Liver (tissue), 9 donors: Measurements from ENCODE around the gene PPP1R12C. TPM values are rescaled to one million over a fixed set of nuclear protein-coding genes. Genes with fewer than 3 reads are reported as not detected.

Experiments used
- DNase-seq: peaks from one replicate; pipeline ENCODE4 v3.0.0-alpha.2; 2017; ENCODE audit warnings: low spot score
- H3K27ac ChIP-seq, 2 donors: one replicate each; pipeline ENCODE4 v1.7.0; 2013; ENCODE audit warnings: inconsistent platforms in 2 of 2, low read length in 2 of 2, control low read depth in 1 of 2, low read depth in 1 of 2, mild to moderate bottlenecking in 1 of 2
- H3K27me3 ChIP-seq, 4 donors: one replicate each; pipeline versions ENCODE4 v1.6.1 to v1.7.0; 2013; ENCODE audit warnings: low read length in 3 of 4, inconsistent platforms in 1 of 4, mild to moderate bottlenecking in 1 of 4, moderate library complexity in 1 of 4; ENCODE audit not compliant: control insufficient read depth in 4 of 4, insufficient read depth in 4 of 4
- H3K36me3 ChIP-seq, 4 donors: one replicate each; pipeline versions ENCODE4 v1.6.1 to v1.7.0; 2013; ENCODE audit warnings: low read length in 3 of 4, mild to moderate bottlenecking in 3 of 4, low read depth in 1 of 4, moderate library complexity in 1 of 4; ENCODE audit not compliant: control insufficient read depth in 4 of 4, insufficient read depth in 3 of 4
- H3K4me1 ChIP-seq, 4 donors: one replicate each; pipeline versions ENCODE4 v1.6.1 to v1.7.0; 2013; ENCODE audit warnings: low read length in 3 of 4, mild to moderate bottlenecking in 3 of 4, moderate library complexity in 1 of 4; ENCODE audit not compliant: control insufficient read depth in 4 of 4, insufficient read depth in 4 of 4
- H3K4me3 ChIP-seq, 3 donors: one replicate each; pipeline versions ENCODE4 v1.6.1 to v1.7.0; 2013; ENCODE audit warnings: low read length in 3 of 3, control low read depth in 1 of 3, low read depth in 1 of 3, mild to moderate bottlenecking in 1 of 3
- H3K9ac ChIP-seq, 2 donors: one replicate each; pipeline ENCODE4 v1.7.0; 2013; ENCODE audit warnings: low read length in 2 of 2, mild to moderate bottlenecking in 2 of 2, moderate library complexity in 2 of 2, control low read depth in 1 of 2, low read depth in 1 of 2
- H3K9me3 ChIP-seq, 4 donors: one replicate each; pipeline versions ENCODE4 v1.6.1 to v1.7.0; 2013; ENCODE audit warnings: low read length in 3 of 4; ENCODE audit not compliant: control insufficient read depth in 4 of 4
- ATF3 ChIP-seq: IDR thresholded peaks from 2 replicates; pipeline ENCODE4 v1.6.1; 2016; ENCODE audit warnings: antibody characterized with exemption
- EGR1 ChIP-seq, 2 donors: IDR thresholded peaks; 2 replicates each; pipeline ENCODE4 v1.6.1; 2016 to 2018; ENCODE audit warnings: antibody characterized with exemption in 2 of 2, low read depth in 2 of 2
- GABPA ChIP-seq, 2 donors: IDR thresholded peaks in 1 of 2; conservative IDR thresholded peaks in 1 of 2; 2 replicates each; pipeline ENCODE4 v1.6.1; 2016; ENCODE audit warnings: antibody characterized with exemption in 2 of 2, mild to moderate bottlenecking in 1 of 2, moderate library complexity in 1 of 2
- HNF4A ChIP-seq, 2 donors: conservative IDR thresholded peaks; 2 replicates each; pipeline ENCODE4 v1.6.1; 2016; ENCODE audit warnings: antibody characterized with exemption in 2 of 2, mild to moderate bottlenecking in 2 of 2
- HNF4G ChIP-seq: IDR thresholded peaks from 2 replicates; pipeline ENCODE4 v1.6.1; 2016; ENCODE audit warnings: antibody characterized with exemption
- JUND ChIP-seq, 2 donors: IDR thresholded peaks; 2 replicates each; pipeline ENCODE4 v1.6.1; 2016; ENCODE audit warnings: antibody characterized with exemption in 2 of 2
- MAX ChIP-seq: IDR thresholded peaks from 2 replicates; pipeline ENCODE4 v1.6.1; 2016; ENCODE audit warnings: antibody characterized with exemption
- NR2F2 ChIP-seq: IDR thresholded peaks from 2 replicates; pipeline ENCODE4 v1.6.1; 2016; ENCODE audit warnings: antibody characterized with exemption
- RAD21 ChIP-seq, 2 donors: IDR thresholded peaks; 2 replicates each; pipeline ENCODE4 v1.6.1; 2016; ENCODE audit warnings: antibody characterized with exemption in 2 of 2, mild to moderate bottlenecking in 2 of 2
- REST ChIP-seq: IDR thresholded peaks from 2 replicates; pipeline ENCODE4 v1.6.1; 2016; ENCODE audit warnings: antibody characterized with exemption, mild to moderate bottlenecking
- RXRA ChIP-seq, 2 donors: IDR thresholded peaks; 2 replicates each; pipeline ENCODE4 v1.6.1; 2017 to 2018; ENCODE audit warnings: antibody characterized with exemption in 2 of 2, mild to moderate bottlenecking in 1 of 2
- SP1 ChIP-seq: IDR thresholded peaks from 2 replicates; pipeline ENCODE4 v1.6.1; 2018; ENCODE audit warnings: antibody characterized with exemption, mild to moderate bottlenecking
- TAF1 ChIP-seq: conservative IDR thresholded peaks from 2 replicates; pipeline ENCODE4 v1.6.1; 2016; ENCODE audit warnings: antibody characterized with exemption, mild to moderate bottlenecking
- YY1 ChIP-seq: IDR thresholded peaks from 2 replicates; pipeline ENCODE4 v1.6.1; 2016; ENCODE audit warnings: antibody characterized with exemption, mild to moderate bottlenecking
- ZBTB33 ChIP-seq: IDR thresholded peaks from 2 replicates; pipeline ENCODE4 v1.6.1; 2016; ENCODE audit warnings: antibody characterized with exemption
- WGBS: extraction: QIAGEN DNeasy Blood & Tissue Kit; methylation state at CpG from one replicate; pipeline ENCODE4 v1.1.7; 2013; 5-methylcytosine and 5-hydroxymethylcytosine counted together
- polyA plus RNA-seq, 2 donors: library from polyadenylated mRNA; stranded (reverse) in 1 of 2; unstranded in 1 of 2; fragments of 200-250 nt in 1 of 2; fragments of >200 nt in 1 of 2; fragmentation: Nextera tagmentation in 1 of 2; extraction: Ambion mirVana in 1 of 2; gene quantifications; one replicate each; pipeline versions ENCODE4 v1.2.1 to v1.2.3, GENCODE V29; 2013 to 2015
- total RNA-seq, 2 donors: library from RNA; depleted of rRNA; stranded (reverse); fragments of >200 nt; gene quantifications; one replicate each; pipeline ENCODE4 v1.2.3, GENCODE V29; 2014
- donor health status: healthy.
- donor health status: healthy.
- donor health status: healthy.
- donor health status: healthy.
- donor health status: healthy.

Gene PPP1R12C
- total and polyA plus RNA-seq, 4 donors = 7.4 to 35.8 (median 24.9) TPM

- no peak overlapping the region for H3K27ac ChIP-seq
- no peak for TF ChIP-seq JUND (IDR thresholded peaks at IDR 0.05)
- TF ChIP-seq YY1 = no peak
- no peak overlapping the region for H3K4me3 ChIP-seq
- no peak overlapping the region for H3K9ac ChIP-seq
- peaks cover 2 to 11% (median 7%) of the 10 kb centered on the region in 4 donors for H3K4me1 ChIP-seq
- DNase-seq = no peak
- no peaks in the 10 kb centered on the region for H3K36me3 ChIP-seq
- 80% methylated on average over 12 of the region's 12 CpGs for WGBS
- H3K27me3 ChIP-seq = peaks cover 0 to 8% (median 2%) of the 10 kb centered on the region in 4 donors
- H3K9me3 ChIP-seq = no peaks in the 10 kb centered on the region
Observed at GRCh38 chr19:55076321-55076720, 41.1 kb downstream of the PPP1R12C start.

- DNase-seq = no peak
- TF ChIP-seq GABPA (IDR thresholded peaks at IDR 0.05 in 1 of 2, conservative IDR thresholded peaks at IDR 0.05 in 1 of 2) (no peak), REST (no peak), NR2F2 (no peak), EGR1 (IDR thresholded peaks at IDR 0.05; ENCODE audit: low read depth in 2 of 2) (no peak), RAD21 (IDR thresholded peaks at IDR 0.05) (no peak), TAF1 (no peak), ZBTB33 (no peak), ATF3 (no peak), HNF4G (no peak)
- H3K9me3 ChIP-seq = no peaks in the 10 kb centered on the region
- no peaks in the 10 kb centered on the region for H3K36me3 ChIP-seq
- WGBS = 32% methylated on average over 18 of the region's 18 CpGs
- no peak within 1 kb of the TSS for H3K9ac ChIP-seq
- H3K4me3 ChIP-seq = no peak within 1 kb of the TSS
- peaks cover 0 to 3% (median 1%) of the 10 kb centered on the region in 4 donors for H3K4me1 ChIP-seq
- no peak within 1 kb of the TSS for H3K27ac ChIP-seq
- peaks cover 0 to 4% (median 2%) of the 10 kb centered on the region in 4 donors for H3K27me3 ChIP-seq
Observed at GRCh38 chr19:55075371-55075998, 42.0 kb downstream of the PPP1R12C start, which contains the start of gene EPS8L1. Gene EPS8L1 (plus strand): TSS chr19:55075869. CDS start chr19:55076445, 576 bp downstream.

GRCh38 chr19:55071913-55072312 lies 45.5 kb downstream of the PPP1R12C start:
- no peak overlapping the region for H3K9ac ChIP-seq
- peaks cover 0 to 11% (median 3%) of the 10 kb centered on the region in 4 donors for H3K27me3 ChIP-seq
- H3K4me1 ChIP-seq = no peaks in the 10 kb centered on the region
- H3K4me3 ChIP-seq = no peak overlapping the region
- DNase-seq = no peak
- H3K36me3 ChIP-seq = no peaks in the 10 kb centered on the region
- H3K27ac ChIP-seq = no peak overlapping the region
- 56% methylated on average over 8 of the region's 8 CpGs for WGBS
- H3K9me3 ChIP-seq = no peaks in the 10 kb centered on the region
- TF ChIP-seq ZBTB33 = no peak
- no peak for TF ChIP-seq SP1
- TF ChIP-seq MAX = no peak
- no peak for TF ChIP-seq HNF4A (conservative IDR thresholded peaks at IDR 0.05)
- no peak for TF ChIP-seq REST
- TF ChIP-seq RXRA (IDR thresholded peaks at IDR 0.05) = no peak
- TF ChIP-seq GABPA (IDR thresholded peaks at IDR 0.05 in 1 of 2, conservative IDR thresholded peaks at IDR 0.05 in 1 of 2) = no peak
- TF ChIP-seq YY1 = no peak
- no peak for TF ChIP-seq JUND (IDR thresholded peaks at IDR 0.05)
- TF ChIP-seq NR2F2 = no peak
